GM21825 (cell line): ENCODE measurements around the gene NUAK1.

Experiments used
- ATAC-seq: cut with Tn5 transposase; IDR thresholded peaks from one replicate; pipeline ENCODE4 v1.9.1; 2021; ENCODE audit warnings: mild to moderate bottlenecking, moderate library complexity; ENCODE audit not compliant: unreplicated experiment

NUAK1 gene

DNA sequence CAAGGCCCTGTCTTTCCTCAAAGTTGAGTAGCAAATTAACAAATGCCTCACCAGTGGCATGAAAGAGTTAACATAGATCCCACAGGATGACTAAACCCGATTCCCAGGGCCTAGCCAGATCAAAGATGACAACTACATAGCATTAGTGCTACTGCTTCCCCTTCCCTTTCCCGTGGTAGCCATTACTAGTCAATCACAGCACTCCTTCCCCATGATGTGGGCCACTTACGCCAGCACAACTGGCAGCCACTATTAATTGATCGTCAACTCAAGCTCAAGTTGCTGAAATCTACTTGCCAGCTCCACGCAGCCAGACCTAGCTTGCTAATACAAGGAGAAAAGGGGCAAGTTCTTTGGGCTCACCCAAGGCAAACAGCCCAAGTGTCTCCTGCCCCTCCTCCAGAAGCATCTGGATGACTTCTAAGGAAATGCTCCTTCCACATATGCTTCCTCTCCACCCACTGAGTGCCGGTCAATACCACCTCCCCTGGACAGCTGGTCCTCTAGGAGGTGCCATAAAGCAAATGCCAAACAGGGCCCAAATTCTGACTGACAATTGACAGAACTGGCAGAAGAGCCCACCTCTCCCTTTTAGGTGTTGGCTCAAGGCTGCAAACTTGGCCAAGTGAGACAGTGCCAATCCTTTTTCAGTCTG lies 72.6 kb downstream of the NUAK1 start:
- no peak for ATAC-seq

DNA sequence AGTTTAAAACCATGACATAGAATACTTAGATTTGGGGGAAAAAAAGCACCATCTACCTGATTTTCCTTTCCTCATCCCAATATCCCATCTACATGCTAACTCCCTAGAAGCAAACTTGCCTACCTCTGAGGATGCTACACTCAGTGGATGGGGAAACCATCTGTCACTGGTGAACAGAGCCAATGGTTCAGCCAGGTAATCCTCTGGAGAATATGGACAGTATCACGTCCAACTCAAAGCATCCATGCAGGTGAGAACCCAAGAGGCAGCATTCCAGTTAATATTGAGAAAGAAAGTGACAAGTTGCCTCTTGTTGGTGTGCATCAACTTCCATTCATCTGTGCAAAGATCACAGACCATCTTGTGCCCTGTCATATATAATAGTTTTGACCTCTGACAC lies 73.2 kb downstream of the NUAK1 start:
- no peak for ATAC-seq

DNA sequence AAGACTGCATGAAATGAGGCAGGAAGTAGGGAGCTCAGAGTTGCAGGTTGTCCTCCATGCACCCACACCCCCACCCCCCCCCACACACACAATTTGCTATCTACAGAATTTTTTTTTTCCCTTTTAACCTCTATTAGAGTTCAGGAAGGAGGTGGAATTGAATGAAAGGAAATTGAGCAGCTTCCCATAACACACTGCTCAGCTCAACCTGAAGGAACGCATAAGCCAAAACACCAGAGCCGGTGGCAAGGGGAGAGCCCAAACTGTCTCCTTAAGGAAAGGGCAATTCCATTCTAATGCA lies 74.1 kb downstream of the NUAK1 start:
- no peak for ATAC-seq

DNA sequence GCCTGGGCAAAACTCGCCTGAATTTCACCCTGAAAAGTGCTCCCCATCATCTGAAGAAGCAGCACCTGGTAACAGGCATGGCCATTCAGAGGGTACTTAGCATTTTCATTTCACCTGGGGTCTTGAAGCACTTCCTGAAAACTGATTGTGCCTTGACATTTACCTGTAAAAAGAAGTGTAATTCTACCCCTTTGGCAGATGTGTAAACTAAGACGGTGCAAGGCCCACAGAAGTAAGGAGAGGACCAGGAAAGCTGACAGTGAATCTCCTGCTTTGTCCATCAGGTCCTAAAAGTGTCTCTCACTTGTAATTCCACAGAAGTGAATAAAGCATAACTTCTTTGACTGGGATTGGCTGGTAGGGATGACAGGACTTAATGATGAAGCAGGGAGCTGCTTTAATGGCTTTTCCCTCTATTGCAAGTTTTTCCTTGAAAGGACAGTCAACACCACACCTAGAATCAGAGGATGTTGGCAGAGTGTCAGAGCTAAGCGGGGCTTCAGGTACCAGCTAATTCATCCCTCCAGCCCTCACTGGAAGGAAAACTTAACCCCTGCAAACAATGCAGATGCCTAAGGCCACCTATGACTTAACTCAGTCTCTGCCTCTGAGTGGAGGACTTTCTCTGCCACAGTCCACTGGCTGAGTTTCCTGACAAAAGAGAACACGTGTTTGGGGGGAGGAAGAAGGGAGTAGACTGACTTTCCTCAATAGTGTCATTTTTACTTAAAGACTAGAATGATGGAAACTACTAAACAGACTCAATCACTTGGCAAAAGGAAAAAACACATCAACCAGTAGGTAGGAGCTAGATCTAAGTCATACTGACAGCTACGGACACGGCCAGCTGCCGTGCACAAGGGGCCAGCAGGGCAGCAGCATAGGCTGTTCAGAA lies 74.7 kb downstream of the NUAK1 start:
- no peak for ATAC-seq

DNA sequence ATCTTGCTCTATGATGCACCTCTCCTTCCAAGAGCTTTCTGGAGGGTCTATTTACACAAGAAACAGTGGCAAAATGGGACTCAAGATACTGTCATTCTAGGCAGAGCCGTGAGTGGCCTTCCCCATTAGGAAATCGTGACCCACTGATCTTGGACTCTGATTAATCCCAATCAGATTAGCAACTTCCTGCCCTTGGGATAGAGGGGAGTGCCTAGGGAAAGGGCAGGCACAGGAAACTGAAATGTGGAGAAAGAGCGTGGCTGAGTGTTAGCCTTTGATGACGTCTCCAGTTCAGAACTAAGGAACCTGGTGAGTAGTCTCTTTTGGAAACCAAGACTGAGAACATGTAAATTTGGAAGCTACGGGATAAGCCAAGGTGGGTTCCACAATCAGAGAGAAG lies 76.1 kb downstream of the NUAK1 start:
- no peak for ATAC-seq

DNA sequence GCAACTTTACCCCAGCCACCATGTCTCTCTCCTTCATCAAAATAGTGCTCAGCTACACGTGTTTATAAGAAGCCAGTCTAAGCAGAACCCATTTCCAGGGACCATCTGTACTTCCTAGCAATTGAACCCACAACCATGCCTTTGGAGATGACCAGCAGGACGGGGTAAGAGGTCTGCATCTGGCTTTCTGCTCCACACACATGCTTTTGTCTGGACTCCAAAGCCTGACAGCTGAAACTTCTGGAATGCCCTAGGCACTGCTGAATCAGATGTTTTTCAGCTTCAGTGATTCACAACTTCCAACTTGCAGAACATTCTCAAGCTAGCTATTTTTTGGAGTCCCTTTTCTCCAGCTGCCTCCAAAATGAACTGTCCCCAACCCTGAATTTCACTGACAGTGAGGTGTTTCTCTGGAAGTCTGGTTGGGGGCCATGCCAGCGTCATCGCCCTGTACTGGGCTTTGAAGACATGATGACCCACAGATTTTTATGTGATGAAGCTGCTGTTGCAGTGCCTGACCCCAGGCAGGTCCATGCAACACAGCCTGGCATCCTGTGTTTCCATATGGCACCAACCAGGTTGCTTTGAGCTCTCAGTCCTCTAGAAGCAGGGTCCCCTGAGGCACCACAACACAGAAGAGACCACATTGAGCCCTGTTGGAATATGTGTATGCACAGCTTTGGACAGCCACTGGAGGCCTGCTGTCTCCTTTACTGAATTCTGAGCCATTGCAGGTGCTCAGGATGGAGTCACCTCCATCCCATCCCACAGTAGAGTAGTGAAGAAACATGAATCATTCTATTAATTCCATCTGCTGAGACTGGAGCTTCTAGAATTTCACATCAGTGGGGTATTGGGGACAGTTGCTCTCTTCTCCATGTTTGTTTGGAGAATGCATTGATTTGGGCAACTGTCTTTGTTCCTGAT lies 80.2 kb downstream of the NUAK1 start:
- no peak for ATAC-seq

DNA sequence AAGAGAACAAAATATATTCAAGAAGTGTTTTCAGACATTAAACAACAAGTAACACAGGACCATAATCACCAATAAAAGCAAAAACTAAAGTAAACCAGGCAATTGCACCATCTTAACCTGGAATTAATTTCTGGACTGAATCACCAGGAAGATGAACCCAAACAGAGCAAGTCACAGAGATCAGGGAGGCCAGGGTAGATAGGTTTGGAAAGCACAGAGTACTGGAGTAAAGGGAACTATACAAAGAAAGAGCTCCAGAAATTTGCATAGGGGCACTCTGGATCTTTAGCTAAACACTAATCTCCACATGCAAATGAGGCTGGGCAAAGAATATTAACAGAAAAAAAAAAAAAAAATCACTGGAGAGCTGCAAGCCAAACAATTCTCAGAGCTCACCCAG lies 84.7 kb downstream of the NUAK1 start:
- ATAC-seq, result no peak

DNA sequence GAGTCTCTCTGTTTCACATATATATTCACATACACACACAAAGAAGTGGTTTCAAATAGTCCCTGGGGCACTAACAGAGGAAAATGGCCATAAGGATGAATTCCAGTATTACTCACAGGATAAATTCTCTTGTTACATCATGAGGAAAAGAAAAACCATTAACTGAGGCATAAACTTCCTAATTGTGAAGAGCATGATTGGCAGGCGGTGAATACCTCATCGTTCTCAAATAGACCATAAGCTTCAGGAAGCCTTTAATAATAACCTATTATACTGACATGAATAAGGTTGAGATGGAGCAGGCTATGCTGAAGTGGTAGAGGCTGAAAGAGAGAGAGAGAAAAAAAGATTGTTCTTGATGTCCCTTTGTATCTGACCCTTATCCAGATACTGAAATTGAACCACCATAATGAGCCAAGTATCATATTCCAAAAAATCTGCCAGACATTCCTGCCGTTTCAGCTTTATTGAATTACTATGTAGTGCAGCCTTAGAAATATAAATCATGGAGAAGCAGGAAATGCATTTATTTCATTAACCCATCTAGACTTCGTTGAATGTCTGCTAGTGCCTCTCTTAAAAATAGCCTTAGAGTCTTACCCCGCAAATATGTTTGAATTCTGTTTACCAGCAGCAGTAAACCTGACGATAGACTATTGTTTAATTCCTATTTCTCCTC lies 86.8 kb downstream of the NUAK1 start:
- no peak for ATAC-seq

DNA sequence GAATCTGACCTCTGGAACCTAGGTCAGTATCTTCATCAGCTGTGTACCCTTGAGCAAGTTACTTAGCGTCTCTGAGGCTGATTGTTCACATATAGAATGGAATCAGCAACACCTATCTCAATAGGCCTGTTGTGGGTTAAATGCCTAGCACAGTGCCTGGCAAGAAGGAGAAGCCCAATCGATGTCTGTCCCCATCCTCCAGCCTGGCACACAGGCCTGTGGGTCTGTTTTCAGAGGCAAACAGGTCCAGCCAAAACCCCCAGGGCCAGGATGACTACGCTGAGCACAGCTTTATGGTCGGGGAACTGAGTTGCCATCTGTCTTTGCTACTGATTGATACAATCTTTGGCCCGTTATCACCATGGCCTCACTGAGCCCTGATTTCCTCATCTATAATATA lies 89.2 kb downstream of the NUAK1 start:
- no peak for ATAC-seq

DNA sequence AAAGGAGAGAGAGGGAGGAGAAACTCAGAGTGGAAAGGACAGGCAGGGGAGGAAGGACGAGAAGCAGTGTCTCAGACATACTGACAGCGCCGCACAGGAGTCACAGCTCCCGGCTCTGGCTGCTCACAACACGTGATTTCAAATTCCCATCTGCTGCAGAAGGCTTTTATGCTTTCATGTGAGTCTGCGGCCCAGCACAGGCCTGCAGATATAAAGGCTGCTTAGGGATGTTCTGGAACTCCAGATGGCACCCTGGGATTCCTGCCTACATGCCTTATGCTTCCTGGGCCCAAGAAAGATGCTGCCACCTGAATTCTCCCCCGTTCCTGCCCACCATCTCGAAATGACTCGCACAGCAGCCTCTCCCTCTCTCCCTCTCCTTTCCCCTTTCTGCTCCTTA lies 89.6 kb downstream of the NUAK1 start:
- no peak for ATAC-seq

DNA sequence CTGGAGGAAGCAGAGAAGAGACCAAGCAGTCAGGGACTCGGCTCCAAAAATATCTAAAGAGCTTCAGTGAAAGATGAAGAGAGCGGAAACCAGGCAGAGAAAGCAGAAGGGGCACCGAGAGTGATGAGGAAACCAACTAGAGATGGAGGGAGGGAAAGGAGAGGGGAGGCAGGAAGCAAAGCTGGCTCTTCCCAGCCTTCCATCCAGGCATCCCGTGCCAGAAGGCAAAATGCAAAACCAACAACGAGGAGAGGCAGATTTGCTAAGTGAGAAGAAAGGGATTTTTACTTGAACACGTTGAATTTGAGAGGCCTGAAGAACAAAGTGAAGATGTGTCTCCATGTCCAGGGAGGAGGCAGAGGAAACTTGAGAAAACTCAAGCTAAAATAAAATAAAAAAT lies 90.1 kb downstream of the NUAK1 start:
- no peak for ATAC-seq

DNA sequence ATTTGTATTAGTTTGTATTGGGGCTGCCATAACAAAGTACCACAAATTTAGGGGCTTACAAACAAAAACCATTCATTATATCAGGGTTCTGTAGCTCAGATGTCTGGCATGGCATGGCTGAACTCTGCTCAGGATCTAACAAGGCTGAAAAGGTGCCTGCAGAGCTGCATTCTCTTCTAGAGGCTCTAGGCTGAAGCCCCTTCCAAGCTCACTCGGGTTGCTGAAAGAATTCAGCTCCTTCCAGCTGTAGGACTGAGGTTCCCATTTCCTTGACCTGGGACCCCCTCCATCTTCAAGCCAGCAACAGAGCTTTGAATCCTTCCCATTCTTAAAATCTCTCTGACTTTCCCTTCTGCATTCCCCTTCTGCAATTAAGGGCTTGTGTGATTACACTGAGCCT lies 90.7 kb downstream of the NUAK1 start:
- no peak for ATAC-seq

DNA sequence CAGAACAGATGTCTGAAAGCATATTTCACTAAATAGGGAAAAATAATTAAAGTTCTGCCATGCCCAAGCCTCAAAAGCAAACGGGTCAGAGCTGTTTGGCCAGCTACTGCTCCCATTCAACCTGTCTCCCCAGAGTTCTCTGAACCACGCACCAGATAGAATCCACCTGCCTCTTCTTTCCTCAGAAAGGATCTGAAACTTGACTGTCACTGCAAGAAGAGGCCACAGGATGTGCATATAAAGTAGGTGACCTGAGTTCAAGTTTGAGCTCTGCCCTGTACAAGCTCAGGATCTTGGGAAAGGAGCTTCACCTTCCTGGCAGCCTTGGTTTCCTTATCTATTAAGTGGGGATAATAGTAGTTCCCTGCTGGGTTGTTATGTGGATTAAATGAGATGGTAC lies 91.8 kb downstream of the NUAK1 start:
- ATAC-seq, result no peak

DNA sequence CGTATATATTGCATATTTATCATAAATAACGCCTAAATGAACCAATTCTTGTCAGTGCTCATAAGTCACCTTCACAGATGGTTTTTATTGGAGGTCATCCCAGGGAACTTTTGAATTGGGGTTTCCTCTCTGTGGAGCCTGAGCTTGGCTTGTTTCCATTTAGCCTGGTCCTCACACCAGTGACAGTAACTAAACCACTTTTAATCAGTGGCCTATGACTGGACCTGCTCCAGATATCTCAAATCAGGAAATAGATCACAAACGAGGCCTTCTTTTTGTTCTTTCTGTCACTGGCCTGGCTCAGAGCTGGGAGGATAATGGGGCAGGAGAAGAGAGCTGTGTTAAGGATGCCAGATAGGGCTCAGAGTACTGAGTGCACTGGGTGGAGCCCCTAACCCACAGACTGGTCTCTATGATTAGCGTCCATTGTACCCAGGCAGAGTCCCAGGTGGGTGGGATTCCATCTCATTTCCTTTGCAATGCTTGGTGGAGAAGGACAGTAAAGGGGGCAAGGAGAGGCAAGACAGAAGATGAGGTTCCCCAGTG lies 92.4 kb downstream of the NUAK1 start:
- no peak for ATAC-seq

DNA sequence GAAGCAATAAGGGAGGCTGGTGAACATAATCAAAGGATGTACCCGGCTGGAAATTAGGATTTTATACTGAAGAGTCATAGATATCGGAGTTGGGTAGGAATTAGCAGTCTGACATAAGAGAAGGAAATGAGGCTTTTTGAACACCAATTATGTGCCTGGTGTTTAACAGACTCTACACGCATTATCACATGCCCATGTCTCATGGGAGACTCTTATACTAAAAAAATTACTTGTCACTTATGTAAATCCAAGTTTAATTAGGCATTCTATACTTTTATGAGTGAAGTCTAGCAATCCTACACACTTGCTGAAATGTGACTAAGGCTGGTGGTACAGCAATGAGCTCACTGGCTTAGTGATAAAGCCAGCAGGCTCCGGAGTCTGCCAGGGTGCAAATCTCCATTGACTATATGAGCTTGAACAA lies 93.5 kb downstream of the NUAK1 start:
- no peak for ATAC-seq

DNA sequence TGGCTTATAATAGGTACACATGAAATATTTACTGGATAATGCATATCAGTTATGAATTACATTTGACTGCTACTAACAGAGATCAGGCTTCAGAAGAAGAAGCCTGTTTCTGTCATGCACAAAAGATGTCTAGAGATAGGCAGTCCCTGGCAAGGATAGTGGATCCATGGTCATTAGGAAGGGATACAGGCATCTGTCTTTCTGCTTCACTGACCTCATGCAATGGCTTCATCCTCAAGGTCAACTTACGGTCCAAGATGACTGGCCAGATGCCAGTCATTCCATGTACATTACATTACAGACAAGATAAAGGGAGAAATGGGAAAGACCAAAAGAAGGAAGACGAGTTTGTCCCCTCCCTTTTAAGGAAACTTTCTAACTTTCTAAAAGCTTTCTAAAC lies 94.0 kb downstream of the NUAK1 start:
- no peak for ATAC-seq

DNA sequence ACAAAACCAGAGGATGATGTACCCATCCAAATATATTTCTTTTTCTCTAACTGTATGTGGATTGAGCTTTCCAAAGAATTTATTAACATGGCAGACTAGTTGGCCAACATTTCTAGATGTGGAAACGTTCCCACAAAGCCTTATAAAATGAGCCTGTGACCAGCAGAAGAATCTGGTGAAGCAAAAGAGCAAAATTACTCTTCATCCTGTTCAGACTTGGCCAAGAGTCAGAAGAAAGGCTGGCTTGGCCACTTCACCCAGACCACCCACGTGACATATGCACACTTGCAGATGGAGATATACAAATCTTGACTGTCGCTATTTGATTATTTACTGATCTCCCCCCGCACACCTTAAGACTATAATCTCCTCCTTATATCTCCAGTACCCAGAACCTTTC lies 96.7 kb downstream of the NUAK1 start:
- no peak for ATAC-seq

DNA sequence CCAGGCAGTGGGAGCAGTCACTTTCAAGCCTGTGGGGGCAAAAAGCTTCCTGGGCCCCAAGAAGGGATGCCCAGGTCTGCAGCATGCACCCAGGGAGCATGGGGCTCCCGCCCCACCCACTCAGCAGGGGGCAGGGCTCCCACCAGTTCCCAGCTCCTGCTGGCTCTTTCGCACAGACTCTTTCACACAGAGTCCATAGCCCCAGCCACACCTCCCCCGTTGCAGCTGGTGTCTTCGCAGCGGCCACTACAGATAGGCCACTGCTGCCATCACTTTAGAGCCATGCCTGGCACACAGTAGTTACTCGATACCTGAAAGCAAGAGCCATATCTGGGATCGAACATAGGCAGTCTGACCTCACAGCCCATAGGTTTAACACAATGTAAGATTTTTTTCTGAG lies 98.2 kb downstream of the NUAK1 start:
- no peak for ATAC-seq

DNA sequence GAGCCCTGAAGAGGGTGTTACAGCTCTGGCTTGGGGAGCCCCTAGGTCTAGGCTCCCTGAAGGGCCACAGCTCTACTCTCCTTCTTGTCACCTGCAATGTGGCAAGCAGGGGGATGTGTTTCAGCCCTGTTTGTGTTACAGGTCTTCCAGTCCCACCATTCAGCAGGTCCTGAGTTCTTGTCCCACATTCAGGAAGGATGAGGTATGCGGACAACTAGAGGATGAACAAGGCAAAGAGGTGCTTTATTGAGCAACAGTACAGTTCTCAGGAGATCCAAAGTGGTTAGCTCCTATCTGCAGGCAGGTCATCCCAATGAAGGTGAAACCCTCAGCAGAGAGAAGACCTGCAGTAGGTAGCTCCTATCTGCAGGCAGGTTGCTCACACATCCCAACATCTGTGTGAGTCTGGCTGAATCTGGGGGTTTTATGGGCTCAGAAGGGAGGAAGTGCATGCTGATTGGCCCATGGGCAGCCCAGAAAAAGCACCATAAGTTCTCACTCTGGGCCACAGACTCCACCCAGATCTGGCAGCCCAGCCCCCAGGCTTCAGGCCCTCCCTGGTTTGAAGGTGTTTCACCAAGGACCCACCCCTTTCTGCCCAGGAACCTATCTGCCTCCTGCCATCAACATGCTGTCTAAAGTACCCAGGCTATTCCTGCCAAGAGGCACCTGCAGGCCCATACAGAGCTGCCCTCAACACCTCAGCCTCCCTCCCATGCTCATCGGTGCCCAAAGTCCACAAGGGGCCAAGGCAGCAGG lies 98.9 kb downstream of the NUAK1 start:
- ATAC-seq, result no peak

DNA sequence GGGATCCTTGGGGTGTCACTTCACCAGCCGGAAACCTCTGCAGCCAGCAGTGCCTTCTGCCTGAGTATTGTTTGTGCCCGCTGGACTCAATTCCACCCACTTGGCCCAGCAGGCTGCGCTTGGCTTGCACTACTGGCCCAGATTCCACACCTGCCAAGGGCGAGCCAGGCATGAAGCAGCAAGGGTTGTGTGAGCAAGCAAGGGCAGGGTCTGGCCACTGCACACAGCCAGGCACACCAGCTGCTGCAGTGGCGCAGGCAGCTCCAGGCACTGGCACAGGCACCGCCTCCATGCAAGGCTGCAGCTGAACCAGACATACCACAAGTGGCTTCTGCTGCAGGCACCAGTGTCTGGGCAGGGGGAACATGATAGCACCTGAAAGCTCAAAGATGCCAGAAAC lies 99.5 kb downstream of the NUAK1 start:
- ATAC-seq, result no peak
